GM12872 (cell line): ENCODE results near the gene RNASE4.
A peak's percentile ranks its signal among the peaks of the same experiment; 100 is the strongest.

Experiments
- CTCF ChIP-seq: IDR thresholded peaks from 3 replicates; pipeline ENCODE4 v1.5.1; 2011; ENCODE audit warnings: low read depth, mild to moderate bottlenecking, low read length, moderate library complexity; ENCODE audit not compliant: insufficient read depth

The RNASE4 gene

GRCh38 chr14:20683891-20684661, at the start of gene RNASE4:
Gene RNASE4 (plus strand): TSS chr14:20684560. CDS start chr14:20699372, 14,812 bp downstream.
- no peak for TF ChIP-seq CTCF

- no peak for TF ChIP-seq CTCF
Observed at GRCh38 chr14:20641591-20641990, 42.8 kb upstream of the RNASE4 start, which contains the start of gene OR6S1. Gene OR6S1 (minus strand): TSS chr14:20641691. CDS start chr14:20641691, 0 bp downstream.

DNA sequence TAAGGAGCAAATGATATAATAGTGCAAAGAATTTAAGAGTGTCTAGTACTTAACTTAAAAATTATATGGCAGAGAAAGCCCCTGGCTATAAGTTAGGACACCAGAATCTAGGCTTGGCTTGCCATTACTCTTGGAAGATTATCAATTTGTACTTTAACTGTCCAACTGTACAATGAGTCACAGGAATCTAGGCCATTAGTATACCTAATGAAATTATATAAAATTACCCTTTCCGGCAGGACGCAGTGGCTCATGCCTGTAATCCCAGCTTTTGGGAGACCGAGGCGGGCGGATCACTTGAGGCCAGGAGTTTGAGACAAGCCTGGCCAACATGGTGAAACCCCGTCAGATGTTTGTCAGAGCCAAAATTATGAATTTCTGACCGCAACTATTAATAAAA, 42.2 kb upstream of the RNASE4 start:
- no peak for TF ChIP-seq CTCF

GRCh38 chr14:20644520-20644919, 39.8 kb upstream of the RNASE4 start:
- TF ChIP-seq CTCF: no peak

GRCh38 chr14:20645481-20645880, 38.9 kb upstream of the RNASE4 start:
- no peak for TF ChIP-seq CTCF

GRCh38 chr14:20652996-20653975, 31.1 kb upstream of the RNASE4 start:
- no peak for TF ChIP-seq CTCF

DNA sequence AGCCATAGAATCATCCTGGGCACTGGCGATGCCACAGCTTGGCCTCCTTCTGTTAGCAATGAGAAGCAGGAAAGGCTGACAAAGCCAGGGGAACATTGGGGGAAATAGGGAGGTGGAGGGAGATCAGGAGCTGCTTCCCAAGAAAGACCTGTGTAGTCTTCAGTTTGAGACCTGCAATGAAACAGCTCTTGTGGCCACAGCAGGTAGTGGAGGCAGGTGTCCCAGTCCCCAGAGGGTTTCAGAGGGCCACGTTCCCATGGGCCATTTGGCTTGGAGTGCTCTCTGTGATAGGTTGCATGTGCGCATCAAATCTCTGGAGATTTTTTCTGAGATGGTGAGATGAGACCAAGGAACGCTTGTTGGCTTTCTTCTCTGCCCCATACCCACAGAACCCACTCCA, 28.5 kb upstream of the RNASE4 start:
- peak; percentile 32; the same call in 1 of the 3 replicates for TF ChIP-seq CTCF
